HEK293 (cell line): ENCODE data around the gene CYP2C18.
A peak's percentile ranks its signal among the peaks of the same experiment; 100 is the strongest.

Experiments
- BCL11A ChIP-seq: fragments of 450-650 bp; formaldehyde crosslinking; IDR thresholded peaks from 2 replicates; pipeline ENCODE4 v1.5.1; 2016; ENCODE audit warnings: low read depth, missing biosample characterization, missing genetic modification characterization
- GLI4 ChIP-seq: fragments of 450-650 bp; formaldehyde crosslinking; IDR thresholded peaks from 2 replicates; pipeline ENCODE4 v1.5.1; 2016; ENCODE audit warnings: missing biosample characterization, missing genetic modification characterization
- HIC1 ChIP-seq: fragments of 450-650 bp; formaldehyde crosslinking; IDR thresholded peaks from 2 replicates; pipeline ENCODE4 v1.5.1; 2016; ENCODE audit warnings: missing biosample characterization, missing genetic modification characterization
- KLF1 ChIP-seq: fragments of 450-650 bp; formaldehyde crosslinking; IDR thresholded peaks from 2 replicates; pipeline ENCODE4 v1.5.1; 2016; ENCODE audit warnings: missing biosample characterization, missing genetic modification characterization
- KLF10 ChIP-seq: fragments of 450-650 bp; IDR thresholded peaks from 2 replicates; pipeline ENCODE4 v1.5.1; 2018; ENCODE audit warnings: missing biosample characterization, mild to moderate bottlenecking, missing genetic modification characterization
- KLF16 ChIP-seq: fragments of 450-650 bp; formaldehyde crosslinking; IDR thresholded peaks from 2 replicates; pipeline ENCODE4 v1.5.1; 2017; ENCODE audit warnings: missing biosample characterization, missing genetic modification characterization
- KLF17 ChIP-seq: fragments of 450-650 bp; formaldehyde crosslinking; IDR thresholded peaks from 2 replicates; pipeline ENCODE4 v1.5.1; 2016; ENCODE audit warnings: missing biosample characterization, missing genetic modification characterization
- MZF1 ChIP-seq: fragments of 450-650 bp; formaldehyde crosslinking; IDR thresholded peaks from 2 replicates; pipeline ENCODE4 v1.5.1; 2017; ENCODE audit warnings: missing biosample characterization, missing genetic modification characterization, borderline replicate concordance
- PRDM6 ChIP-seq: fragments of 450-650 bp; formaldehyde crosslinking; IDR thresholded peaks from 2 replicates; pipeline ENCODE4 v1.5.1; 2017; ENCODE audit warnings: missing biosample characterization, missing genetic modification characterization
- SCRT2 ChIP-seq: fragments of 450-650 bp; formaldehyde crosslinking; IDR thresholded peaks from 2 replicates; pipeline ENCODE4 v1.5.1; 2016; ENCODE audit warnings: missing biosample characterization, missing genetic modification characterization
- SP7 ChIP-seq: fragments of 450-650 bp; formaldehyde crosslinking; IDR thresholded peaks from 2 replicates; pipeline ENCODE4 v1.5.1; 2016; ENCODE audit warnings: missing biosample characterization, missing genetic modification characterization
- ZBTB17 ChIP-seq: fragments of 450-650 bp; formaldehyde crosslinking; IDR thresholded peaks from 2 replicates; pipeline ENCODE4 v1.5.1; 2016; ENCODE audit warnings: missing biosample characterization, missing genetic modification characterization
- ZBTB48 ChIP-seq: fragments of 450-650 bp; formaldehyde crosslinking; IDR thresholded peaks from 2 replicates; pipeline ENCODE4 v1.5.1; 2016; ENCODE audit warnings: missing biosample characterization, missing genetic modification characterization
- ZFP37 ChIP-seq: fragments of 450-650 bp; formaldehyde crosslinking; IDR thresholded peaks from 2 replicates; pipeline ENCODE4 v1.5.1; 2016; ENCODE audit warnings: missing biosample characterization, missing genetic modification characterization
- ZFP69B ChIP-seq: fragments of 450-650 bp; formaldehyde crosslinking; IDR thresholded peaks from 2 replicates; pipeline ENCODE4 v1.5.1; 2016; ENCODE audit warnings: missing biosample characterization, missing genetic modification characterization
- ZNF157 ChIP-seq: fragments of 450-650 bp; formaldehyde crosslinking; IDR thresholded peaks from 2 replicates; pipeline ENCODE4 v1.5.1; 2016; ENCODE audit warnings: missing biosample characterization, missing genetic modification characterization
- ZNF184 ChIP-seq: fragments of 450-650 bp; IDR thresholded peaks from 2 replicates; pipeline ENCODE4 v1.5.1; 2018; ENCODE audit warnings: missing biosample characterization, mild to moderate bottlenecking, missing genetic modification characterization
- ZNF221 ChIP-seq: fragments of 450-650 bp; formaldehyde crosslinking; IDR thresholded peaks from 2 replicates; pipeline ENCODE4 v1.5.1; 2017; ENCODE audit warnings: missing biosample characterization, missing genetic modification characterization, borderline replicate concordance
- ZNF324 ChIP-seq: fragments of 450-650 bp; formaldehyde crosslinking; IDR thresholded peaks from 2 replicates; pipeline ENCODE4 v1.5.1; 2016; ENCODE audit warnings: missing biosample characterization, missing genetic modification characterization
- ZNF362 ChIP-seq: fragments of 450-650 bp; formaldehyde crosslinking; IDR thresholded peaks from 2 replicates; pipeline ENCODE4 v1.5.1; 2016; ENCODE audit warnings: missing biosample characterization, missing genetic modification characterization
- ZNF398 ChIP-seq: fragments of 450-650 bp; formaldehyde crosslinking; IDR thresholded peaks from 2 replicates; pipeline ENCODE4 v1.5.1; 2017; ENCODE audit warnings: missing biosample characterization, missing genetic modification characterization
- ZNF501 ChIP-seq: fragments of 450-650 bp; formaldehyde crosslinking; IDR thresholded peaks from 2 replicates; pipeline ENCODE4 v1.5.1; 2016; ENCODE audit warnings: missing biosample characterization, missing genetic modification characterization
- ZNF544 ChIP-seq: fragments of 450-650 bp; formaldehyde crosslinking; IDR thresholded peaks from 2 replicates; pipeline ENCODE4 v1.5.0; 2017; ENCODE audit warnings: missing biosample characterization, missing genetic modification characterization
- ZNF549 ChIP-seq: fragments of 450-650 bp; IDR thresholded peaks from 2 replicates; pipeline ENCODE4 v1.5.1; 2018; ENCODE audit warnings: missing biosample characterization, missing genetic modification characterization, mild to moderate bottlenecking, inconsistent platforms, moderate library complexity
- ZNF558 ChIP-seq: fragments of 450-650 bp; formaldehyde crosslinking; IDR thresholded peaks from 2 replicates; pipeline ENCODE4 v1.5.1; 2016; ENCODE audit warnings: missing biosample characterization, missing genetic modification characterization
- ZNF629 ChIP-seq: fragments of 450-650 bp; formaldehyde crosslinking; IDR thresholded peaks from 2 replicates; pipeline ENCODE4 v1.5.1; 2017; ENCODE audit warnings: missing biosample characterization, missing genetic modification characterization
- ZNF660 ChIP-seq: fragments of 450-650 bp; IDR thresholded peaks from 2 replicates; pipeline ENCODE4 v1.5.1; 2018; ENCODE audit warnings: missing biosample characterization, mild to moderate bottlenecking, missing genetic modification characterization
- ZNF692 ChIP-seq: fragments of 450-650 bp; formaldehyde crosslinking; IDR thresholded peaks from 2 replicates; pipeline ENCODE4 v1.5.1; 2016; ENCODE audit warnings: missing biosample characterization, missing genetic modification characterization
- ZNF704 ChIP-seq: fragments of 450-650 bp; formaldehyde crosslinking; IDR thresholded peaks from 2 replicates; pipeline ENCODE4 v1.5.1; 2016; ENCODE audit warnings: missing biosample characterization, missing genetic modification characterization

The CYP2C18 gene

GRCh38 chr10:94673614-94674321, 9.8 kb upstream of the CYP2C18 start (continued):
- TF ChIP-seq PRDM6 (tag by site-specific recombination) (peak; percentile 59; the same call in 1 of the 2 replicates), ZNF544 (tag by site-specific recombination) (no peak), ZNF501 (tag by site-specific recombination) (peak; percentile 35; the same call in 1 of the 2 replicates), GLI4 (tag by site-specific recombination) (no peak), KLF10 (tag by site-specific recombination) (peak; percentile 74), KLF16 (peak; percentile 86), ZNF549 (tag by site-specific recombination) (no peak), ZNF221 (no peak), KLF17 (tag by site-specific recombination) (peak; percentile 98), MZF1 (no peak), ZNF362 (tag by site-specific recombination) (peak; percentile 49), SCRT2 (tag by site-specific recombination) (peak; percentile 82; the same call in 1 of the 2 replicates), ZNF324 (tag by site-specific recombination) (peak; percentile 99), ZNF629 (tag by site-specific recombination) (peak; percentile 100), ZNF558 (tag by site-specific recombination) (peak; percentile 96), ZBTB17 (tag by site-specific recombination) (peak; percentile 72), ZNF660 (tag by site-specific recombination) (peak; percentile 97), HIC1 (tag by site-specific recombination) (peak; percentile 98), KLF1 (tag by site-specific recombination) (peak; percentile 60), ZNF184 (tag by site-specific recombination) (peak; percentile 94), ZNF157 (tag by site-specific recombination) (no peak), BCL11A (tag by site-specific recombination) (peak; percentile 95; the same call in 1 of the 2 replicates), SP7 (peak; percentile 97), ZFP37 (peak; percentile 94), ZFP69B (peak; percentile 73), ZNF704 (tag by site-specific recombination) (no peak), ZBTB48 (tag by site-specific recombination) (peak; percentile 69), ZNF692 (tag by site-specific recombination) (peak; percentile 85), ZNF398 (tag by site-specific recombination) (peak; percentile 78)
